GM19467 (cell line): Measurements from ENCODE around the gene RASGRF2.

Source experiments
- ATAC-seq: cut with Tn5 transposase; IDR thresholded peaks from one replicate; pipeline ENCODE4 v1.9.1; 2021; ENCODE audit warnings: mild to moderate bottlenecking, moderate library complexity; ENCODE audit not compliant: unreplicated experiment

The RASGRF2 gene

DNA sequence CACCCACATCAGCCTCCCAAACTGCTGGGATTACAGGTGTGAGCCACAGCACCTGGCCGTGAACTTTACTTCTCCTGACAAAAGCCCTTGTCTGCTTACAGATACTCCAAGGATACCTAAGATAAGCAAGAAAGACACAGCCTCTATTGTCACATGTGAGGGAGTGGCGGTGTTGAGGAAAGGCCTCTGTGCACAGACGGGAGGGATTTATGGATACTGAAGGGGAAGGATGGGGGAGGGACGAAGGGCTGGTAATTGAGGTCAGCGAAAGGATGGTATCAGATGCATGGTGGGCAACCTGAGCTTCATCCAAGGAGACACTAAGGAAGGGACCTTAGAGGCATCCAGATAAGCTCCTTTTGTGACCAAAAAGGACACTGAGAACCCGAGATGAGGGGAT, 206.3 kb downstream of the RASGRF2 start:
- no peak for ATAC-seq

DNA sequence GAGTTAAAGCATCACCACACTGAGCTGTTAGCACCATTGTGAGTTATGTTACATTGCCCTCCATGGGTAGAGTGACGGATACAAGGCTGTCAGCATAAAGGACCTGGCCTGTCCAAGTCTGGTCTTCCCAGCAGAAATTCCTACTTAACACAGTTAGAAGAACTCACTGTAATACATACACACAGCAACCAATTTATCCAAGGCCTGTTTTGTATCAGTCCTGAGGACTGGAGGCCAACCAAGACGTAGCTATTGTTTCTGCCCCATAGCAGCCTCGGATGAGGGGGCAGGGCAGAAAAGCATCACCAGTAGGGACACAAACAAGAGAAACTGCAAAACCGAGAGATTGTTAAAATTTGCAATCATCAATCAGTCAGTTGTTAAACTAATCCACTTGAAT, 206.9 kb downstream of the RASGRF2 start:
- no peak for ATAC-seq

DNA sequence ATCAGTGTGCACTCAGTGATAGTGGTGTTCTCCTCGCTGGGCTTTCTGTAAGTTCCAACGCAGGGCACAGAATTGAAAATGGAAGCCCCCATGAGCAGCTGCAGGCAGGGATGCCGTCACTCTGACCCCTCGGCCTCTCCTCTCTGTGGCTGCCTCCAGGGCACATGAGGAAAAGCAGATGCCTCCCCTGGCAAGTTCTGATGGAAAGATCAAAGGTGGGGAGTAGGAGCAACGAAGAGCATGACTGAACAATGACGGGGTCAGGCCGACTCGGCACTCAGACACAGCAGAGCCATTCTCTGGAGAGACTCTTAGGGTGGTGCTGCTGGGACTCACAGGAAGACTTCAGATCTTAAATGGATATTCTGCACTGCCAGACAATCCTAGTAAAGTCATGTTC, 207.4 kb downstream of the RASGRF2 start:
- no peak for ATAC-seq

DNA sequence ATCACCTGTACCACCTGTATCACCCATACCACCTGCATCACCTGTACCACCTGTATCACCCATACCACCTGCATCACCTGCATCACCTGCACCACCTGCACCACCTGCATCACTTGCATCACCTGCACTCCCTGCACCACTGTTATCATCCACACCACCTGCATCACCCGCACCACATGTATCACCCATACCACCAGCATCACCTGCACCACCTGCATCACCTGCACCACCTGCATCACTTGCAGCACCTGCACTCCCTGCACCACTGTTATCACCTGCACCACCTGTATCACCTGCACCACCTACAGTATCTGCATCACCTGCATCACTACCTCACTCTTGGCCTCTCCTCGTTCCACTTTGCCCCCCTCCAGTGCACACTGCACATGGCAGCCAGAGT, 209.8 kb downstream of the RASGRF2 start:
- ATAC-seq: no peak

DNA sequence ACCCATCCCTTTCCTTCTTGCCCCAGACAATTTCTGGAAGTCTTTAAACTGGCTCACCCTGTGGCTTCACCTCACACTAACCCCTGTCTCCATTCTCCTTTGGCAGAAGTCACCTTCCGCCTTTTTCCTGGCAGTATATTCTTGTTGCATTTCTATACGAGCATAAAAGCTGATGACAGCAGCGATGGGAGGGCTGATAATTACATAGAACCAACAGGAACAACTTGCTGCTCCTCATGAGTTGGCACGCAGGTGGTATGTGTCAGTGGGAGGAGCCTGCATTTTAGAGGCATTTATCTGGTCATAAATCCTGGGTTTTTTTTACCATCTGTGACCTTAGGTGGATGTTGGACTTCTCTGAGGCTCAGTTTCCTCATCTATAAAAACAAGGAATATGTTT, 211.6 kb downstream of the RASGRF2 start:
- no peak for ATAC-seq

DNA sequence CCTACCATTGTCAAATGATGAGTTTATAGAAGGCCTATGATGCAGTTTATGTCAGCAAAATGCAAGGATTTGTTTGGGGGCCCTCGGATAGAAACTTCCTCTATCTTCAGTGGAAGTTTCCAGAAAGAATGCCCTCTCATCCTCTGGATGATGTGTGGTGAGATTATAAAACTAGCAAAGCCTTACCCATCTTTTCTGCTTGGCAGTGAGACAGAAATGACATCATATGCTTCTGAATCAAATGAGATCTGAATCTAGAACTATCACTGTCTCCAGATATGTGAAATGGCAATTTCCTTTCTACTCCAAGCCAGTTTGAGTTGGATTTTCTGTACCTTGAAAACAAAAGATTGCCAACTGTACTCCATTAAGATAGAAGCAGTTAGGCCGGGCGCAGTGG, 212.5 kb downstream of the RASGRF2 start:
- no peak for ATAC-seq

DNA sequence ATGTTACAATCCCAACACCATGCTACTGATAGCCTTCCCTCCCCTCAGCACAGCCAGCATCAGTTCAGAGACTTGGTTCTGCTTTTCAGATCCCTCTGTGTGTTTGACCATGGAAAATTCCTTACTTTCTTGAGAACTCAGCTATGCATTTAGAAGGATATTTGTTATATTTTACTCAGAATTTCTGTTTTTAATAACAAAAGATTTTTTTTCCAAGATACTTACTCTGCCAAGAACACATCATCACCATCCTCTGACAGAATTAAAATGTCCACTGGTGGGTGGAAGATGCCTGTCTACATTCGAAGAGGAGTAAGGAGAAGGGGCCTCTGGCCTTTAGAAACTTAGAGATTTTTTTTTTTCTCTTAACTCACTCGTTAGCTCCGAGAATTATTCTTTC, 216.9 kb downstream of the RASGRF2 start:
- ATAC-seq: no peak

DNA sequence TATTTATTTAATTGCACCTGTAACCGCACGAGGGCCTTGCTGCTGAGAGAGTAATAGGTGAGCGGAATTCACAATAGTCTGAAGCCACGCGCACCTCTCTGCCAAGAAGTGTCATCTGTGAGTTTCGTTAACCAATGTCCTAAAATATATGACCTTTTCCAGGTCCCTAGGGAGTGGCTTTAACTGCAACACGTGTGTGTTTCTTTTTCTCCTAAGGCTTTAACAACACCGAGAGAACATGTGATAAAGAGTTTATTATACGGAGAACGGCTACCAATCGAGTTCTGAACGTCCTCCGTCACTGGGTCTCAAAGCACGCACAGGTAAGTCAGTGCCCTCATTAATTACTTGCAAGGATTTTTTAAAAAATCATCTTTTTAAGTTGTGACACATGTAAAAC, 219.8 kb downstream of the RASGRF2 start:
- ATAC-seq: no peak

DNA sequence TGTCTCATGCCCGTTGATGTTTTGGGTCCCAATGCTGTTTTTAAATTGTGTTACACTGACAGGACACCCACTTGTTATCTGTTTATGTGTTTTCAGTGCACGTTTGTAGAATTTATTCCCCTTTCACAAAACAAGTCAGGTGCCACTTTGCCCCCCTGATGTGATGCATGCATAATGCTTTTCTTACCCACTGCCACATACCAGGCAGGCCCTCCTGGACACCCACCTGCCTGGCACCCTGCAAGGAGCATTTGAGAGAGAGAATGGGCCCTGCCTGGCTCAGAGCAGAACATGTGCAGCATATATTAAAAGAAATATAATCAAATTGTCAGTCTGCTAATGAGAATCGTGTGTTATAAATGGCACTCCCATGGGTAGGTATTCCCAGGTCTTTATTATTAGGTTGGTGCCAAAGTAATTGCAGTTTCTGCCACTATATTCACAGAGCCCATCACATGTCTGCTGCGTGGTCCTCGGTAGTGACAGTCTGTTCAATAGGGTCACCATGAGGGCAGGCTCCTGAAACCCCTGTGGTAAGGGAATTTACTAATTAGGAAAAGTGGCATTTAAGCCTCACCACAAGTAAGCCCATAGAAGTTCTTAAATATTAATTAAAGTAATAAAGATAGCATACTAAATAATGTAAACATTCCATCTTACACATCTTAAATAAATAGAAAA, 220.8 kb downstream of the RASGRF2 start:
- ATAC-seq: no peak

DNA sequence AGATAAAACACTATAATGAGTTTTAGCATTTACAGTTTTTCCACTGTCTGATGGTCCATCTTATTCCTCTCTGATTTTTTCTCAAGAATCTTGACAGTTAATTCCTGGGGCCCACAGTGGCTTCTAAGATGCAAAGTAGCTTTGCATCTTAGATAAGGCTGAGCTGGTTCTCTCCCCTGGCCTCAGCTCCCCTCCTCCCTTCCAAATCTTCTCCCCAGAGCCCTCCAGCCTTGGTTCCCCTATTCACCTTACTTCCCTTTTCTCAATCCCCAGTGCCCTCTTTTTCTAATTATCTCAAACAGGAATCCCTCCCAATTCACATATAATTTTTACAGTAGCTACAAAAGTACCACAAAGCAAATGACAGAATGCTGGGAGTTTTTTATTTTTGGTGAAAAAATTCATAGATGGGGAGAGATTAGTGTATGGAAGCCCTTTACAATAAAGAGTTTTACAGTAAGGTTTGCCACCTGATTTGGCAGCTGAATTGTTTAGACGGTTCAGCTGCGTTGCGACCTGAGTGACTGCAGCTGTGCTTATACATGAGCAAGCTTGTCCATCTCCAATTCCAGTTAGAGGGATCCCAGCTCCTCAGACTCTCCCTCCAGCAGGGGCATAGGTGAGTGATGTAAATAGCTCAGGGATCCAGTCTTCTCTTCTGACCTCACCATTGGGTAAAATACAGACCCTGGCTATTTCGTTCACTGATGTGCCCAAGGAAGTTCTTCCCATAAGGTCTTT, 221.6 kb downstream of the RASGRF2 start:
- ATAC-seq: no peak

DNA sequence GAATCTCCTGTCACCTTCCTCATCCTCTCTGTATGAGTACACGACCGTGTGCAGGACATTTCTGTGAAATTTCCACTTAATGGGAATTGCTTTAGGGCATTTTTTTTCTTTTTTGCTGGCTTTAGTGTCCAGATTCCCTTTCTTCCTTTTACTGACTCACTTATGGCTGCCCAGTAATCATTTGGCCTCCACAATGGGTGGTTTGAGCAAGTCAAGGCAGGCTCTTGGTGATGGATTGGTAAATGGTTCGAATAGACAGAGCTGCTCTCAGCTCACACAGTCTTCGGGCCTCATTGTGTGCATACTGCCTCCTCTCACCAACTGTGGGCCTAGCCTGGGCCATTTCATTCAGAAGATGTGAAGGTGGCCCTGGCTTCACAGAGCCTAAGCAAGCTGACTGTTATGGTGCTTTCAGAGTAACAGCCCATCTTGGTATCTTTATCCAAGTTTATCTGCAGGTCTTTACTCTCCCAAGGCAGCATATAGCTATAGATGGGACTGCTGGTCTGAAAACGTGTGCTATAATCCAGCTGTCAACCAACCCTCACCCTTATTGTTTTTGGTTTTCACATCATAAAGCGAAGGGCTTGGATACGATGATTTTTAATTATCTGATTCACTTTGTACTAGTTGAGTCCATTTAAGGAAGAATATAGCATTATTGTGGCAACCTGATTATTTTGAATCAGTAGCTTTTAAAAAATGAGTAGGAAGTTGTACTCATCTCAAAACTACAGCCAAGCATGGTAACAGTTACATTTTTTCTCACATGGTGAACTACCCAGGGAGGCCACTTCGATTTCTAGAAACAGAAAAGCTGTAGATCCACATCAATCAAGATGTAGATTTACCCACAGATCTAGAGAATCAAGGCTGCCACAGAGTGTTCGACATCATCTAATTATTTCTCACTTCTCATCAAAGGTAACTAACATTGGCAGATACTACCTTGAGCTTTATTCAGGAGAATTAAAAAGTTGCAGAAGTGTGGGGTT, 222.5 kb downstream of the RASGRF2 start:
- ATAC-seq: no peak

DNA sequence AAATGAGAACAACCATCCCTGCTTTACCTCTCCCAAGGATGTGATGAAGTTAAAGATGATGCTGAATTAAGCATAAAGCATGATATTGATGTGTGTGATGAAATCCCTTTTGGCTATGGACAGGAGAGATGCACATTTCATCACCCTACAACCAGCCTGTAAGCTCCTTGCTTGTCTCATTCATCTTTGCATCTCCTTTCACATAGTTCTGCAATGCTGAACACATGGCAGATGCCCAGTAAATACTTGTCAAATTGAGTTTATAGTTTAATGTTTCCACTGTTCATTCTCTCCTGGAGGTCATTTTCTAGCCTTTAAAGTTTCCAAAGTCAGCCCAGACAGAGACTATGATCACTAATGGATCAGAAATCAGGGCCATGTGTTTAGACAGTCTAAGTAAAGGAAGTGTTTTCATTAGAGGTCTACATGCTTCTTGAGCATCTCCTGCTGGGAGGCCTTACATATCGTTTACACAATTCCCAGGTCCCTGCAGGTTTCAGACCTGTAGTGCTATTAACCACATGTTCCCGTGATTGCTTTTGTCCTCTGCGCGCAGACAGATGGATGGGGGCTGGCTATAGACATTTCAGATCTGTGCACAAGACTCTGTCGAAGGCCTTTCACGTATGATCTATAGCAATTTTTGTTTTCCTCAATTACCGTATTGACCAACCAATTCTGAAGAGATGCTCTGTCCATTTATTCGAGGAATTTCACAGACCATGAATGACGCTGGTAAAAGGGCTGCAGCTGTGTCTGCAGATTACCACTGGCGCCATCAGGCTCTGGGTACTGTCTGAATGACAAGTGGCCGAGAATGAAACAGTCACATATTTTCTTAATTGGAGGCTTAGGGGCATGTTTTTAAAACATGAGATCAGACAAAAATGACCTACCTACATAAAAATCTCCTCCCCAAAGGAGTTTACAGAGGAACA, 223.9 kb downstream of the RASGRF2 start:
- no peak for ATAC-seq

DNA sequence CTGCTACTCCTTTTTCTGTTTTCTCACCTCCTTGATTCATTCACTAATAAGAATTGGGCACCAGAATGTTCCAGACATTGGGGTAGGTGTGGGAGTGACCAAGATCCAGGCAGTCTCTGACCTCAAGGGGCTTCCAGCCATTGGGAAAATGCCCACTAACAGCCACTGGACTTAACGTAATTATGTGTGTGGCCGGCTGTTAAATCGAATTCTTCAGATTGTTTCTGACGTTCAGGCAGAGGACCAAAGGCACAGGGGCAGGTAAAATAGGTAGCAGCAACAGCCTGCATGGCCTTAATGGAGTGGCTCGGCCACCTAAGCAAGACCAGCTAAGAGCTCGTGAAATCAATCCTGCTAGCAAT, 224.6 kb downstream of the RASGRF2 start:
- no peak for ATAC-seq

DNA sequence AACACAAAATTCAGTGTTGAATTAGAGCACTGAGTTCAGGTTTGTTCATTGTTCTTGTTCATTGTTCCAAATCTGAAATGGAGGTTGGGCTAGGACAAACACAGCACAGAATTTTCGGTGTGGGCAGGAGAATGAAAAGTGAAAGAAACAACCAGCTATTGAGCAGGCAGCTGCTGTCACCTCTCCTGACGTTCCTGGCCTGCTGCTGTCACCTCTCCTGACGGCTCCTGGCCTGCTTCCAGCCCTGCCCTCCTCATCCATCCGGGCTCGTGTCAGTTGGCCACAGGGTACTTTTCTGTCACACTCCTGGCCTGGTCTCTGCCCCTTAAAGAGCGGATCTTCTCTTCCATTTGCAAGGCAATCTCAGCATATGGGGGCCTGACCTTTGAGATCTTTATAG, 227.7 kb downstream of the RASGRF2 start:
- no peak for ATAC-seq

DNA sequence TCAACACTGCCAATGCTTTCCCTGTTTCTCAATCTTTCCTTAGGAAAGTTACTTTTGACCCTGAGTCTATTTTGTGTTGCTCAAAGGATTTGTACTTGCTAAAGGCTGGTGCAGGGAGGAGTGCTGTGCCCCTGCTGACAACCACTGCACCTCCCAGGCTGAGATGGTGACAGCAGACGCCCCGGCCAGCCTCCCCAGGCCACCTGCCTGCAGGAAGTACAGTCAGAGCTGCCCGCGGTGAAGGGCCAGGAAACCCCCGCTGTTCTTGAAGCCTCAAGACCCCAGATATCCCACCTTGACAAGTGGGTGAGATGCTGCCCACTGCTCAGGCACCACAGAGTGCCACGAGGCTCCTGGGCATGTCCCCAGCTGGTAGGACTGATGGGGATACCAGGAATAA, 228.8 kb downstream of the RASGRF2 start:
- no peak for ATAC-seq

DNA sequence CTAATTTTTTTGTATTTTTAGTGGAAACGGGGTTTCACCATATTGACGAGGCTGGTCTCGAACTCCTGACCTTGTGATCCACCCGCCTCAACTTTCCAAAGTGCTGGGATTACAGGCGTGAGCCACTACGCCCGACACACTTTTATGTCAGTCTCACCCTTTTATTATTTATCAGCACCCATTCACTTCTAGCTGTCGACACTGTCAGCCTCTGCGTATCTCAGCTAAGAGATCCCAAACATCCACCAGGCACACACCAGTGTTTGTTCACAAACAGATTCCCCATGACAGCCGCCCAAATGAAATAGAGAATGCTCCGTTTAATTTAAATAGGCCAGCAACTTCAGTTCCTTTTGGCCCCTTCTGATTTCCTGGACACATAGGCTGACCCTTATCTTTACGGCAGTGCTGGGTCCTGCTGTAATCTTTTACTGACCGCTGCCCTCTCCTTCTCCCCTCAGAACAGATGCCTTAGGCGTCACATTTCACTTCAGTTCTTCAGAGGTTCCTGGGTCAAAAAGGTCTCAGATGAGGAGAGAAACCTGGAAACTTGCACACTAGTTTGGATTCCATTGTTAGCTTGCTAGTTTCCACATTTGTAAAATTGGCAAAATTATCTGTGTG, 229.8 kb downstream of the RASGRF2 start:
- ATAC-seq: no peak

DNA sequence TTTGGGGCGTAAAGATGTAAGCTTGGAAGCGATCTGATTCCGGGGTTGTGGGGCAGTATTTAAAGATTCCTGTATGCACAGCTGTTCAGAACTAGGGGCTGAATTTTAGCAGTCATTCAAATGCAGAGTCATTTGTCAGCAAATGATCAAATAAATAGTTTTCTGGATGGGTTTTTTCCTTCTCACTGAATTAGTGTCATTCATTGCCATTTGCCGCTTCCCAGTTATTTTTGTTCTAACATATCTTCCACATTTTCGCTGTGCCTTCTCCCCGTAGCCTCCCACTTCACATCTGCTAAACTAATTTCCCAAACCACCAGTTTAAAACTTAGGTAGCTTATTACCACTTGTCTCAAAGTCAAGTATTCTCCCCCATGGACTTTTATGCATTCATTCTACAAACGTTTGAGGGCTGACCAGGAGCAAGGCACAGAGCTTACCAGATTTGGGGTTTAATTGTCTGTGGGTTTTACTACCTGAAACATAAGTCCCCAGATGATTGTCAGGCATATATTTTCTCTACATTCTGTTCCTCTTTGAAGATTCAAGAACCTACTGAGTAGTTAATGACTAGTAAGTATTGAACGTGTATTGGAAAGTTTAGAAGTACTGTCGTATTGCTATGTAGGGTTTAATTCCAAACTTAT, 231.7 kb downstream of the RASGRF2 start:
- ATAC-seq: no peak

DNA sequence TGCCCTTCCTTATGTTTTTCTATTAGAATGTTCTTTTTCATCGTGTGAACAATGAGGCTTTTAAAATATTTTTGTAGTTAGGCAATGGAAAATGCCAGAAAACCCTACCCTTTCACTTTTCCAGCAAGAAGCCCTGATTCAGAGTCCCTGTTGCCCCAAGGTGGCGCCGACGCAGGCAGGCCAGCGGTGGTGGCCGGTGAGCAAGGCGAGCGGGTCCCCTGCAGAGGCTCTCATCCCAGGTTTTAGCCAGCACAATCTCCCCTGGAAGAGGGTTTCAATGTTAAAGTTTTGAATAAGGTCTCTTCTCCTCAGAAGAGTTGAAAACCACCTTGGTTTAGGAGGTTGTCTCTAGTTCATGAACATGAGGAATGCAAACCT, 232.2 kb downstream of the RASGRF2 start:
- no peak for ATAC-seq

DNA sequence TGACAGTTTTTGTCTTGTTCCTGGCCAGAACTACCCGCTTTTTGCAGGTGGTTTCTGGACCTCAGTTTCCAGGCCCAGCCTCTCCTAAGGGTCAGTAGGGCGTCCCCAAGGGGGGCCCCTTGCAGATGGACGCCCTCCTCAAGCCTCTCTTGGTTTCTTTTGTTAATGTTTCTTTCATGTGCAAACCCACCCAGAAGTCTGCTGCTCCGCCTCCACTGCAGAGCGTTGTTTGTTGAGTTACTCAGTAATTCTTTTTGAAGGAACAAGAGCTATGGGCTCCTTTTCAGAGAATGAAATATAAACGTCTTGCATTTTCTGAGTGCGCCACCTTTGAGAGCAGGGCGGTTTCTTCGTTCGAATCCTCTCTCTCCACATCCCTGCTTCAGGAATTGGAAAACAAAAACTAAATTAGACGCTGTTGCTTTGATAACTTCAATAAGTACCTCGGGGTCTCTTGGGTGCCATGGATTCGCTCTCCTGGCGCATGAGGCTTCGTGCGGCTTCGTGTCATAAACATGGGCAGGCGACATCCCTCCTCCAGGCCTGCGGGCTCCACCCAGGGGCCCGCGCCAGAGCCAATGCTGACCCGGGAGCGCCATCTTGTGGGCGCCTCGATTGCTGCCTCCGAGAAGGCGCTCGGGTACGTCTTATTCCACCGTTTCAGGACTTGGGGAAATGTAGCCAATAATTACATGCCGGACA, 234.6 kb downstream of the RASGRF2 start:
- ATAC-seq: peak; percentile 87
